Left renal cortex interstitium (tissue), 4 donors: ENCODE results near the gene GBF1. TPM values are rescaled to one million over a fixed set of nuclear protein-coding genes. Genes with fewer than 3 reads are reported as not detected.

ENCODE experiments used
- DNase-seq, 4 donors: peaks; one replicate each; pipeline ENCODE4 v3.0.0-alpha.2; 2013; ENCODE audit warnings: low read depth in 4 of 4, low spot score in 2 of 4, missing footprints in 1 of 4
- polyA plus RNA-seq, 4 donors: library from polyadenylated mRNA; unstranded; fragments of 120-200 nt; gene quantifications; one replicate each; pipeline ENCODE4 v1.2.1, GENCODE V29; 2013; ENCODE audit not compliant: insufficient read length in 4 of 4

The GBF1 gene
- polyA plus RNA-seq, 4 donors: 39.9 to 58.8 (median 47.2) TPM

GRCh38 chr10:102404361-102405107, 159.2 kb downstream of the GBF1 start:
- DNase-seq: no peak

DNA sequence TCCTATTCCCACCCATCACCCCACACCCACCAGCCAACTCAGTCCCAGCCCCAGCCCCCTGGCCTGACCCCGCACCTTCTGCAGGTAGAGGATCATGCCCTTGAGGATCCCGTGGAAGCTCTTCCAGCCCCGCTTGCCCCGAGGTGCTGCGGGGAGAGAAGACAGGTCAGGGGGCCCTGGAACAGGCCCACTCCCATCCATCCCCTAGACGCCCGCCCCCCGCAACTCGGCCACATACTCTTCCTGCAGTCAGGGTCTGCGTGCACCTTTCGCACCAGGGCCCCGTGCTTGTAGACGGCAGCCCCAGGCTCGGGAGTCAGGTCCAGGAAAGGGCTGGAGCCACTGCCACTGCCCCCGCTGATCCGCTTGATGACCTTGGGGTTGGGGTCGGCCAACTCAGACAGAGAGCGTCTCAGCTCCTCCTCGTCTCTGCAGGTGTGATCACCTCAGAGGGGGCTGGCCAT, 159.8 kb downstream of the GBF1 start:
- DNase-seq: no peak

DNA sequence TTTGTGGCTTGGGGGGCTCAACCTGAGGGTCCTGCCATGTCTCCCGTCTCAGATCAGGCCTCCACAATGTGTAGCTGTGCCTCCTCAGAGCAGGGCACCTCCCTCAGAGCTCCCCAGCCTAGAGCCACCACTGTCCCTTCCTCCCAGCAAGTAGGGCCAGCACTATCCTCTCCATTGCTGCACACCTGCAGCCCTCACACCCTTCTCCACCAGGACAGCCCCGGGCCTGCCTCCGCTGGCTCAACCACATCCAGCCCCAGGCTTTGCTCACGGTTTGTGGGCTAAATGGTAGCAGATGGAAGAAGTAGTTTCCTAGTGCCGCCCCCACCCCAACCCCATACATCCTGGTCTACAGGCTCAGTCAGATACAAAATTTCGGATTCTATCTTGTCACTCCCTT, 160.3 kb downstream of the GBF1 start:
- no peak for DNase-seq

- DNase-seq: no peak
Observed at GRCh38 chr10:102406815-102407214, 161.5 kb downstream of the GBF1 start.

DNA sequence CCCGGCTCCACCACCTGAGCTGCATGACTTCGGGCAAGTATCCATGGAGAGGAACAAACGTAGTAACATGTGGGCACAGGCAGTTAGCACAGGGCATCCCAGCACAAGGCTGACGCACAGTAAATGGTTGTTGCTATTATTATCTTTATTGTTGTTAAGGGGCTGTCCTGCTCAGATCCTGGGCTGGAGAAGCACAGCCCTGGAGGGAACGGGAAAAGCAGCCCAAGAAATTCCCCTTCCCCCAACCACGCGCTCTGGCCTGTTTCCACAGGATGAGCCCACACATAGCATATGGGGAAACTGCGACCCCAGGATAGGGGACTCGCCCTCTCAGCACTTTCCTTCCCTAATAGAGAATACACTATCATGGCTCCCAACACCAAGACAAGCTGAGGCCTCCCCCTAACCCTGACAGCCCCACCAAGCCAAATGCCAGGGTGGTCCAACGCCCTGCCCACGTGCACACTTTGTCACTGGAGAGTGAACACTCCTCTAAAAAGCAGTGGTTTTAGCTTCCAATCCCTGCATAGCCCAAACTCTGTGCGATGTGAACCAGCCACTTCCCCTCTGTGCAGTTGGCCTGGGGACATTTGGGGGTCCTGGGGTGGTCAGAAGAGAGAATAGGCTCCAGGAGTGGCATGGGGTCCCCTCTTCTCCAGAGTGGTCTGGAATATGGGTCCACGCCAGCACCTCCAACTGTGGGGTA, 162.2 kb downstream of the GBF1 start:
- no peak for DNase-seq

- DNase-seq: no peak
Observed at GRCh38 chr10:102408131-102408727, 162.9 kb downstream of the GBF1 start.

DNA sequence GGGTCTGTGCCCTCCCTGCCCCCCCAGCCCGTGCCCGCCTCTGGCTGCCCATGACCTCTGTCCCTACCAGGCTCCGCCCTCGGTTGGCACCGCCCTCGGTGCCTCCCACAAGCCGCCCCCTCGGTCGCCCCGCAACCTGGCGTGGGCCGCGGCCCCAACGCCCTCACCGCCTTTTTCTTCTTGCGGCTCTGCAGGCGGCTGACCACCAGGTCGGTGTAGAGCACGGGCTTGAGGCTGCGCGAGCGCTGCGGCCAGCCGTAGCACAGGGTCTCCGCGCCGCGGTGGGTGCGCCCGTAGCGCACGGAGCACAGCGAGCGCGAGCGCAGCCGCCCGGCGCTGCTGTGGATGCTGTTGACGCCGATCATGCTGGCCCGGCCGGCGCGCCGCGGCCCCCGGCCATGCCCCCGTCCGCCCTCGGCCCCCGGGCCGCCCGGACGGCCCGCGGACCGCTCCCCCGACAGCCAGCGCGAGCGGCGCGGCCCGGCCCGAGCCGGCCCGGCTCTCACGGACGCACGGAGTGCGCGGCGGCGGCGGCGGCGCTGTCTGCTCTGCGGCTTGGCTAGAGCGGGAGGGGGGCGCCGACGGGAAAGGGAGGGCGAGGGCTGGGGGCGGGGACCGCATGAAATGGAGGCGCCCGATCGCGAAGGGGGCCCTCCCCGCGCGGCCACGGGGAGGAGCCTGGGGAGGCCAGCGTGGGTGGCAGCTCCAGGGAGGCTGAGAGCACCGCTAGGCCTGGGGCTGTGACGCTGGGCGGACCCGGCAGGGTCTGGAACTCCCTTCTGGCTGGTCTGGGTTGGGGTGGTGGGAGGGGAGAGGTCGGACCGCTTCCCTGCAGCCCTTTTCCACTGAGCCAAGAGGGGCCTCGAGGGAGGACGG, 163.6 kb downstream of the GBF1 start:
- no peak for DNase-seq

GRCh38 chr10:102409604-102410428, 164.5 kb downstream of the GBF1 start:
- no peak for DNase-seq

DNA sequence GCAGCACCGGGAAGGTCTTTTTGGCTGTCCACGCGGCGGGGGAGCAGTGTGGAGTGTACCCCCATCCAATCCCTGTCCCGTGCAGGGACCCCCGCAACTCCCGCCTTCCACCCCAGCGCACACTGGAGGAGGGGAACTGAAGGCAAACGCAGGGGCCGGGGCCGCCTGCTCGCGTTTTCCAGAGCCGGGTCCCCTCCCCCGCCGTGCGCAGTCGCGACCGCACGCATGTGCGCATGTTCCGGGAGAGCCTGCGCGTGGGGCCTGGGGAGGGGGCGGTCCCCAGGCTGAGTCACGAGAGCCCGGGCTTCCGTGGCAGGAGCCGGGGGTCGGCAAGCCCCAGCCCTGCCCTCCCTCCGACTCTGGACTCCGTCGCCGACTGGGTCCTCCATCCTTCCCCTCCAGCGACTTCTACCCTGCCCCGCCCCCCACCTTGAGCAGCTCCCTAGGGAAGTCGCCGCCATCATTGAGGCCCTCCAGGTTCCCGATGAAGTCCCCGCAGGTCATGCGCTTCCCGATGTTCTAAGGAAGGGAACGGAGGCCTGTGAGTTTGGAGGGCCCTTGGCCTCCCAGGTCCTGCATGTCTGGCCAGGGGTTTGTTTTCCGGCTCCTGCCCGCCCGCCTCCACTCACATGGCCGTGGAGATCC, 165.2 kb downstream of the GBF1 start:
- no peak for DNase-seq

GRCh38 chr10:102411341-102412255, 166.3 kb downstream of the GBF1 start:
- DNase-seq: no peak

- no peak for DNase-seq
Observed at GRCh38 chr10:102412293-102412692, 167.0 kb downstream of the GBF1 start.

GRCh38 chr10:102413053-102413705, 167.8 kb downstream of the GBF1 start:
- DNase-seq: no peak

- no peak for DNase-seq
Observed at GRCh38 chr10:102413806-102414561, 168.7 kb downstream of the GBF1 start.

GRCh38 chr10:102414749-102415148, 169.4 kb downstream of the GBF1 start:
- no peak for DNase-seq

DNA sequence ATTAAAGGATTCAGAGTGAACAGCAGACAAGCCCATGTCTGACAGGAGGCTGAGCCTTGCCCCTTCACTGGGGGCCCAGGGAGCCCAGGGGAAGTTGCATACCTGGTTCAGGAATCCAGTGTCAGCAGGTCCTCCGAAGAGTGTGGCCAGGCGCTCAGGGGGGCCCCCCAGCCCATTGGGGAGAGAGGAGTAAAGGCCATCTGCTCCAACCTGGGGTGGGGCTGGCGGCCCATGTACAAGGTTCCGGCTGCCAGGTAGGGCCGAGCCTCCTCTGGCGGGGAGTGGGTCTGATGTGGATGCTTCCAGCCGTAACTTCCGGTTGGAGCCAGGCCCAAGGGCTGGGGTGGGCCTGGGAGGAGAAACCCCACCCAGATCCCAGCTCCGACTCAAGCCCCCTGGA, 171.0 kb downstream of the GBF1 start:
- DNase-seq: no peak

GRCh38 chr10:102416695-102417094, 171.4 kb downstream of the GBF1 start:
- no peak for DNase-seq

DNA sequence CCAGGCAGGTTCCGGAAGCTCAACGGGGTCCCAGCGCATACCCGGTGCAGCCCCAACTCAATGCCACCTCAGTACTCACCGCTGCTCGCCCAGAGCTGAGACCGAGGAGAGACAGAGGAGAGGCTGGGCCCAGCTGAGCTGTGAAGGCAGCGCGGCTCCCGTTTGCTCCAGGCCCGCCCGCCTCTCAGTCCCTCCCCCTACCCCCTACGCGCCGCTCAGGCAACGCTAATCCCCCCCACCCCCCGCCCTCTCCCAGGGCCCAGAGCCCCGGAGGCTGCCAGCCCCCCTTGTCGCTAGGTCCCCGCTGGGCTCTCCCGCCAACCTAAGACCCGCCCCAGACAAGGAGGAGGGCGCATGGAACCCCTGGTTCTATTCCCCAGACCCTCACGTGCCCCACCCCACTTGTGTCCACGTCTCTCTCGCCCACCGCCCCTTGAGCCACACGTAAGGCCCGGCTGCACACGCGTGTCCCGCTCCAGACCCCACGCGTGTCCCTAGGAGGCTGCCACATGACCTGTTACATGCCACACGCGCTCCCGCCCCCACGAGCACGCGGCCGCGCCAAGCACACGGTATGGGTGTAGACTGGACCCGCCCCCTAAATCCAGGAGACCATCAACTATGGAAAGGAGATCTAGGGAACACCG, 173.4 kb downstream of the GBF1 start, which contains the start of gene PSD:
PSD (minus strand) TSS at position 164 of the 647 bp plus-strand sequence. CDS start 1,747 bp downstream, outside the sequence.
- DNase-seq: no peak
